Measurements from ENCODE around the gene KRTAP4-16.
"Not testable (repeated sequence)": the region's sequence is repeated elsewhere in the genome, so short reads cannot be mapped to it uniquely, and the experiment has no call there.

The KRTAP4-16 gene

GRCh38 chr17:41063449-41063848 lies 38.6 kb downstream of the KRTAP4-16 start:
- H3K9ac ChIP-seq (ENCODE audit: low read length): no peak overlapping the region

GRCh38 chr17:41061964-41062363 lies 40.0 kb downstream of the KRTAP4-16 start:
- Histone ChIP-seq H3K36me3 (ENCODE audit: insufficient read depth, low read length) (no peaks in the 10 kb centered on the region), H3K9ac (ENCODE audit: low read length) (no peak overlapping the region), H3K27ac (ENCODE audit: low read depth, low read length, poor library complexity, severe bottlenecking) (no peak overlapping the region), H3K4me1 (ENCODE audit: insufficient read depth, low read length, severe bottlenecking) (no peaks in the 10 kb centered on the region), H3K27me3 (ENCODE audit: insufficient read depth, low read length) (no peaks in the 10 kb centered on the region), H3K9me2 (ENCODE audit: low read depth, low read length) (no peaks in the 10 kb centered on the region), H3K4me2 (ENCODE audit: low read length) (no peak overlapping the region), H2AFZ (ENCODE audit: low read length) (no peak overlapping the region), H3K9me3 (ENCODE audit: low read length) (no peaks in the 10 kb centered on the region), H3K4me3 (ENCODE audit: low read depth, low read length, poor library complexity, severe bottlenecking) (no peak overlapping the region), H3F3A (ENCODE audit: insufficient read depth, low read length) (no peaks in the 10 kb centered on the region), H3K79me2 (ENCODE audit: insufficient read depth, low read length) (no peaks in the 10 kb centered on the region), H4K20me1 (ENCODE audit: insufficient read depth, low read length) (no peaks in the 10 kb centered on the region)
- TF ChIP-seq EZH2 (IDR thresholded peaks at IDR 0.05; ENCODE audit: borderline replicate concordance, low read length): no peak
- TF ChIP-seq, protein P1, sequence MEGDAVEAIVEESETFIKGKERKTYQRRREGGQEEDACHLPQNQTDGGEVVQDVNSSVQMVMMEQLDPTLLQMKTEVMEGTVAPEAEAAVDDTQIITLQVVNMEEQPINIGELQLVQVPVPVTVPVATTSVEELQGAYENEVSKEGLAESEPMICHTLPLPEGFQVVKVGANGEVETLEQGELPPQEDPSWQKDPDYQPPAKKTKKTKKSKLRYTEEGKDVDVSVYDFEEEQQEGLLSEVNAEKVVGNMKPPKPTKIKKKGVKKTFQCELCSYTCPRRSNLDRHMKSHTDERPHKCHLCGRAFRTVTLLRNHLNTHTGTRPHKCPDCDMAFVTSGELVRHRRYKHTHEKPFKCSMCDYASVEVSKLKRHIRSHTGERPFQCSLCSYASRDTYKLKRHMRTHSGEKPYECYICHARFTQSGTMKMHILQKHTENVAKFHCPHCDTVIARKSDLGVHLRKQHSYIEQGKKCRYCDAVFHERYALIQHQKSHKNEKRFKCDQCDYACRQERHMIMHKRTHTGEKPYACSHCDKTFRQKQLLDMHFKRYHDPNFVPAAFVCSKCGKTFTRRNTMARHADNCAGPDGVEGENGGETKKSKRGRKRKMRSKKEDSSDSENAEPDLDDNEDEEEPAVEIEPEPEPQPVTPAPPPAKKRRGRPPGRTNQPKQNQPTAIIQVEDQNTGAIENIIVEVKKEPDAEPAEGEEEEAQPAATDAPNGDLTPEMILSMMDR (IDR thresholded peaks at IDR 0.05; ENCODE audit: low read length): no peak

More at GRCh38 chr17:41063449-41063848, 38.6 kb downstream of the KRTAP4-16 start:
- no peaks in the 10 kb centered on the region for H3K9me3 ChIP-seq (ENCODE audit: low read length)
- H3K79me2 ChIP-seq (ENCODE audit: insufficient read depth, low read length): no peaks in the 10 kb centered on the region
- no peak overlapping the region for H3K4me2 ChIP-seq (ENCODE audit: low read length)
- H3K4me1 ChIP-seq (ENCODE audit: insufficient read depth, low read length, severe bottlenecking): no peaks in the 10 kb centered on the region
- no peak overlapping the region for H3K4me3 ChIP-seq (ENCODE audit: low read depth, low read length, poor library complexity, severe bottlenecking)
- TF ChIP-seq EZH2 (IDR thresholded peaks at IDR 0.05; ENCODE audit: borderline replicate concordance, low read length): no peak
- TF ChIP-seq, protein P1 (IDR thresholded peaks at IDR 0.05; ENCODE audit: low read length): no peak
- H4K20me1 ChIP-seq (ENCODE audit: insufficient read depth, low read length): no peaks in the 10 kb centered on the region
- H3K9me2 ChIP-seq (ENCODE audit: low read depth, low read length): no peaks in the 10 kb centered on the region
- H2AFZ ChIP-seq (ENCODE audit: low read length): no peak overlapping the region
- no peaks in the 10 kb centered on the region for H3K27me3 ChIP-seq (ENCODE audit: insufficient read depth, low read length)
- no peak overlapping the region for H3K27ac ChIP-seq (ENCODE audit: low read depth, low read length, poor library complexity, severe bottlenecking)
- no peaks in the 10 kb centered on the region for H3K36me3 ChIP-seq (ENCODE audit: insufficient read depth, low read length)
- H3F3A ChIP-seq (ENCODE audit: insufficient read depth, low read length): no peaks in the 10 kb centered on the region

DNA sequence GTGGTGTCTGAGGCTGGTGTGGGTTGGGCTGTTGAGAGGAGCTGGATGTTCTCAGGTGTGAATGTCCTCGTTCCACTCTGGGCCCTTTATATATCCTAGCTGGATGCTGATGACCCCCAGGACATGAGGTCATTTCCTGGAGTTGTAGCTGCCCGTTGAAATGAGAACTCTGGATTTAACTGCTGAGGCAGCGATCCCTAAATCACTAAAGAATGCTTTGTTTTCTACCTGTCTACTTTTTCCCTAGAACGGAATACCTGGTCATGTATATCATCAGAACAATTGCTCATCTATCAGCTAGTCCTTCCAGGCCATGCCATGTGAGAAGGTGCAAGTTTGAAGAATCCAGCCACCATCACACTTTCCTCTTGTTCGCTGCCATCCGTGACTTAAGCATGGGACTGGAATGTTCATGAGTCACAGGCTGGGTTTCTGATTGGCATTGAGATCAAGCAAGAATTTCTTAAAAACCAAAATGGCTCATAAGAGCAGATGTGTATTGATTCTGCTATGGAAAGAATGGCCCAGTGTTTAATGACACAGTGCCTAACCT lies 41.9 kb downstream of the KRTAP4-16 start, which contains the start of gene KRTAP2-3:
Gene KRTAP2-3 (minus strand): TSS at position 63 of the 553 bp plus-strand sequence. CDS start 64 bp downstream, outside the sequence.
- Histone ChIP-seq H3K36me3 (ENCODE audit: insufficient read depth, low read length) (no peaks in the 10 kb centered on the region), H3K4me1 (ENCODE audit: insufficient read depth, low read length, severe bottlenecking) (no peaks in the 10 kb centered on the region), H3F3A (ENCODE audit: insufficient read depth, low read length) (no peaks in the 10 kb centered on the region), H3K27ac (ENCODE audit: low read depth, low read length, poor library complexity, severe bottlenecking) (no peak within 1 kb of the TSS), H4K20me1 (ENCODE audit: insufficient read depth, low read length) (no peaks in the 10 kb centered on the region), H3K9ac (ENCODE audit: low read length) (no peak within 1 kb of the TSS), H3K9me3 (ENCODE audit: low read length) (no peaks in the 10 kb centered on the region), H3K27me3 (ENCODE audit: insufficient read depth, low read length) (0 out of 2 replicates have a peak, but pooled peaks cover 3% of the 10 kb centered on the region), H3K79me2 (ENCODE audit: insufficient read depth, low read length) (no peaks in the 10 kb centered on the region), H3K9me2 (ENCODE audit: low read depth, low read length) (no peaks in the 10 kb centered on the region), H2AFZ (ENCODE audit: low read length) (no peak within 1 kb of the TSS), H3K4me2 (ENCODE audit: low read length) (no peak within 1 kb of the TSS), H3K4me3 (ENCODE audit: low read depth, low read length, poor library complexity, severe bottlenecking) (no peak within 1 kb of the TSS)
- TF ChIP-seq, protein P1 (IDR thresholded peaks at IDR 0.05; ENCODE audit: low read length): no peak
- no peak for TF ChIP-seq EZH2 (IDR thresholded peaks at IDR 0.05; ENCODE audit: borderline replicate concordance, low read length)

- not testable (repeated sequence) for H3K79me2 ChIP-seq (ENCODE audit: insufficient read depth, low read length); H3K9ac ChIP-seq (ENCODE audit: low read length); H3K27ac ChIP-seq (ENCODE audit: low read depth, low read length, poor library complexity, severe bottlenecking)
Measured at GRCh38 chr17:41059276-41060051, 42.5 kb downstream of the KRTAP4-16 start.

More at GRCh38 chr17:41059276-41060051, 42.5 kb downstream of the KRTAP4-16 start:
- not testable (repeated sequence) for H2AFZ ChIP-seq (ENCODE audit: low read length); H3K4me3 ChIP-seq (ENCODE audit: low read depth, low read length, poor library complexity, severe bottlenecking); H3K9me2 ChIP-seq (ENCODE audit: low read depth, low read length); H3F3A ChIP-seq (ENCODE audit: insufficient read depth, low read length); H3K4me2 ChIP-seq (ENCODE audit: low read length); H3K9me3 ChIP-seq (ENCODE audit: low read length); H4K20me1 ChIP-seq (ENCODE audit: insufficient read depth, low read length); H3K4me1 ChIP-seq (ENCODE audit: insufficient read depth, low read length, severe bottlenecking); H3K36me3 ChIP-seq (ENCODE audit: insufficient read depth, low read length); H3K27me3 ChIP-seq (ENCODE audit: insufficient read depth, low read length)
